ENCODE results near the gene KEAP1. TPM values are rescaled to one million over a fixed set of nuclear protein-coding genes. Genes with fewer than 3 reads are reported as not detected.
A peak's percentile ranks its signal among the peaks of the same experiment; 100 is the strongest.

KEAP1 gene
- total and polyA plus RNA-seq, 2 donors (not counting 3 experiments of a cell fraction or from before 2014, with no cell fraction given) = 81.4 to 91.1 TPM

DNA sequence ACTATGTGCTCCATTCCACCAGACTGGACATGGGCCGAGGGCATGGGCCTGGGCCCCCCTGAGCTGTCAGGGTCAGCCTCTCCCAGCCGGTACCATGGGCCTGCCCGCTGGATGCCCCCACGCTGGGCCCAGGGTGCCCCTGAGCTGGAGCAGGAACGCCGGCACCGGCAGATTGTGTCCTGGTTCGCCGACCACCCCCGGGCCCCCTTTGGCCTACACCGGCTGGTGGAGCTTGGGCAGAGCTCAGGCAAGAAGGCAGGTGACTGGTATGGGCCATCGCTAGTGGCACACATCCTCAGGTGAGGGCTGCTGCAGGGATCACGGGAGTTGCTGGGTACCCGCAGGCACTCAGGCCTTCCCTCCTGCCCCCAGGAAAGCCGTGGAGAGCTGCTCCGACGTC is 43.7 kb upstream of the KEAP1 start:
- ChIA-PET POLR2A (interaction anchor here (0.6 kb wide), 1 partner anchor 23 kb away, joined by 4 read pairs; no protein-coding TSS in a partner anchor), CTCF (no interaction called here)
- H3K9ac ChIP-seq (replicated peaks; ENCODE audit: extremely low read depth, insufficient read depth, low read length) = no peak overlapping the region
- H3K79me2 ChIP-seq (ENCODE audit: control insufficient read depth, insufficient read depth, low read length) = peaks cover 7% of the 10 kb centered on the region
- intact Hi-C loops (cut with micrococcal nuclease) = no loop called here
- dilution Hi-C loops (cut with MboI; ENCODE audit: extremely low pct_ligation_motif_present, low sequenced_read_pairs) = no loop called here
- H3K36me3 ChIP-seq (ENCODE audit: control insufficient read depth in 2 of 2, extremely low read depth in 1 of 2, insufficient read depth in 2 of 2, low read length in 2 of 2) = peaks cover 0 to 6% of the 10 kb centered on the region in 2 experiments
- H3K4me1 ChIP-seq (ENCODE audit: control insufficient read depth, extremely low read depth, insufficient read depth, low read length) = peaks cover 4% of the 10 kb centered on the region
- H4K20me1 ChIP-seq (replicated peaks; ENCODE audit: control insufficient read depth, extremely low read depth, insufficient read depth, low read length) = no peaks in the 10 kb centered on the region
- TF ChIP-seq JUN (IDR thresholded peaks at IDR 0.05; ENCODE audit: borderline replicate concordance, insufficient read depth, insufficient read length, low read depth) = no peak
- no peak overlapping the region for H2AFZ ChIP-seq (ENCODE audit: low read depth, low read length)
- H3K4me2 ChIP-seq (ENCODE audit: insufficient read depth, low read length) = no peak overlapping the region
- H3K9me3 ChIP-seq (replicated peaks; ENCODE audit: control insufficient read depth, insufficient read depth, low read length) = no peaks in the 10 kb centered on the region
- H3K9me1 ChIP-seq (replicated peaks; ENCODE audit: control insufficient read depth, extremely low read depth, insufficient read depth, low read length) = no peaks in the 10 kb centered on the region
- BruUV-seq (replicated peaks) = no TSS peak
- H3K4me3 ChIP-seq (replicated peaks in 1 of 3; ENCODE audit: insufficient read depth in 1 of 3, low read depth in 1 of 3, low read length in 3 of 3) = no peak overlapping the region
- H3K27me3 ChIP-seq (ENCODE audit: control insufficient read depth in 2 of 2, insufficient read depth in 2 of 2, low read length in 2 of 2) = no peaks in the 10 kb centered on the region
- H3K27ac ChIP-seq (ENCODE audit: insufficient read depth, low read depth, low read length) = no peak overlapping the region
- DNase-seq (ENCODE audit: low read depth, low spot score) (no peak), FAIRE-seq (no peak)

GRCh38 chr19:10544753-10545251 is 41.6 kb upstream of the KEAP1 start:
- no TSS peak for BruUV-seq (replicated peaks)
- H3K4me1 ChIP-seq (ENCODE audit: control insufficient read depth, extremely low read depth, insufficient read depth, low read length) = peaks cover 4% of the 10 kb centered on the region
- intact Hi-C loops (cut with micrococcal nuclease) = no loop called here
- no peak overlapping the region for H2AFZ ChIP-seq (ENCODE audit: low read depth, low read length)
- DNase-seq (ENCODE audit: low read depth, low spot score) (no peak), FAIRE-seq (no peak)
- TF ChIP-seq MYC (IDR thresholded peaks at IDR 0.05; ENCODE audit: low read depth, low read length) (no peak), GATA2 (IDR thresholded peaks at IDR 0.05; ENCODE audit: insufficient read depth, insufficient read length, low read depth, low read length) (no peak), MAX (IDR thresholded peaks at IDR 0.05; ENCODE audit: insufficient read depth, insufficient read length) (no peak), POLR2A (IDR thresholded peaks at IDR 0.05; ENCODE audit: low read depth, low read length) (no peak), JUN (IDR thresholded peaks at IDR 0.05; ENCODE audit: borderline replicate concordance, insufficient read depth, insufficient read length, low read depth) (no peak), EZH2 (IDR thresholded peaks at IDR 0.05; ENCODE audit: borderline replicate concordance, low read depth, low read length, severe bottlenecking) (no peak), POLR2AphosphoS5 (IDR thresholded peaks at IDR 0.05; ENCODE audit: insufficient read depth, low read depth, low read length) (no peak), FOS (IDR thresholded peaks at IDR 0.05; ENCODE audit: borderline replicate concordance, insufficient read depth, low read length) (no peak)
- TF ChIP-seq, protein P1, sequence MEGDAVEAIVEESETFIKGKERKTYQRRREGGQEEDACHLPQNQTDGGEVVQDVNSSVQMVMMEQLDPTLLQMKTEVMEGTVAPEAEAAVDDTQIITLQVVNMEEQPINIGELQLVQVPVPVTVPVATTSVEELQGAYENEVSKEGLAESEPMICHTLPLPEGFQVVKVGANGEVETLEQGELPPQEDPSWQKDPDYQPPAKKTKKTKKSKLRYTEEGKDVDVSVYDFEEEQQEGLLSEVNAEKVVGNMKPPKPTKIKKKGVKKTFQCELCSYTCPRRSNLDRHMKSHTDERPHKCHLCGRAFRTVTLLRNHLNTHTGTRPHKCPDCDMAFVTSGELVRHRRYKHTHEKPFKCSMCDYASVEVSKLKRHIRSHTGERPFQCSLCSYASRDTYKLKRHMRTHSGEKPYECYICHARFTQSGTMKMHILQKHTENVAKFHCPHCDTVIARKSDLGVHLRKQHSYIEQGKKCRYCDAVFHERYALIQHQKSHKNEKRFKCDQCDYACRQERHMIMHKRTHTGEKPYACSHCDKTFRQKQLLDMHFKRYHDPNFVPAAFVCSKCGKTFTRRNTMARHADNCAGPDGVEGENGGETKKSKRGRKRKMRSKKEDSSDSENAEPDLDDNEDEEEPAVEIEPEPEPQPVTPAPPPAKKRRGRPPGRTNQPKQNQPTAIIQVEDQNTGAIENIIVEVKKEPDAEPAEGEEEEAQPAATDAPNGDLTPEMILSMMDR (IDR thresholded peaks at IDR 0.05; ENCODE audit: extremely low read depth in 1 of 2, insufficient read depth in 1 of 2, low read depth in 1 of 2, low read length in 2 of 2) = no peak
- no peaks in the 10 kb centered on the region for H3K9me1 ChIP-seq (replicated peaks; ENCODE audit: control insufficient read depth, extremely low read depth, insufficient read depth, low read length)
- ChIA-PET POLR2A (no interaction called here), CTCF (interaction anchor here (1.6 kb wide), 1 partner anchor 39 kb away, joined by 4 read pairs; no protein-coding TSS in a partner anchor)
- no peaks in the 10 kb centered on the region for H3K9me3 ChIP-seq (replicated peaks; ENCODE audit: control insufficient read depth, insufficient read depth, low read length)
- H3K27ac ChIP-seq (ENCODE audit: insufficient read depth, low read depth, low read length) = no peak overlapping the region
- no peak overlapping the region for H3K9ac ChIP-seq (replicated peaks; ENCODE audit: extremely low read depth, insufficient read depth, low read length)
- no peaks in the 10 kb centered on the region for H3K27me3 ChIP-seq (ENCODE audit: control insufficient read depth in 2 of 2, insufficient read depth in 2 of 2, low read length in 2 of 2)
- H4K20me1 ChIP-seq (replicated peaks; ENCODE audit: control insufficient read depth, extremely low read depth, insufficient read depth, low read length) = no peaks in the 10 kb centered on the region
- dilution Hi-C loops (cut with MboI; ENCODE audit: extremely low pct_ligation_motif_present, low sequenced_read_pairs) = no loop called here
- H3K4me3 ChIP-seq (replicated peaks in 1 of 3; ENCODE audit: insufficient read depth in 1 of 3, low read depth in 1 of 3, low read length in 3 of 3) = peak overlapping the region in 1 of 3 experiments; percentile 91
- H3K36me3 ChIP-seq (ENCODE audit: control insufficient read depth in 2 of 2, extremely low read depth in 1 of 2, insufficient read depth in 2 of 2, low read length in 2 of 2) = peaks cover 0 to 3% of the 10 kb centered on the region in 2 experiments
- peaks cover 7% of the 10 kb centered on the region for H3K79me2 ChIP-seq (ENCODE audit: control insufficient read depth, insufficient read depth, low read length)
- peak overlapping the region; percentile 53 for H3K4me2 ChIP-seq (ENCODE audit: insufficient read depth, low read length)

All from endothelial cell of umbilical vein (primary cell).